ENCODE results near the gene PLOD1.
"Not testable (repeated sequence)": the region's sequence is repeated elsewhere in the genome, so short reads cannot be mapped to it uniquely, and the experiment has no call there.

PLOD1 gene
- total RNA-seq, result 1.9 to 7.1 reads per million in 2 donors

GRCh38 chr1:11934302-11935056 lies at the start of gene PLOD1:
Gene PLOD1 (plus strand): TSS chr1:11934717. CDS start chr1:11934780, 63 bp downstream.
- peak; percentile 64 to 90 (median 79) for DNase-seq

GRCh38 chr1:11885916-11886315 lies 48.6 kb upstream of the PLOD1 start:
- DNase-seq, result no peak

GRCh38 chr1:11886986-11887665 lies 47.4 kb upstream of the PLOD1 start:
- DNase-seq, result no peak

- no peak for DNase-seq
Measured at GRCh38 chr1:11887666-11888007, 46.9 kb upstream of the PLOD1 start.

GRCh38 chr1:11888206-11888876 lies 46.2 kb upstream of the PLOD1 start:
- no peak for DNase-seq

GRCh38 chr1:11888877-11889208 lies 45.7 kb upstream of the PLOD1 start:
- DNase-seq, result no peak

- DNase-seq, result no peak
Measured at GRCh38 chr1:11891433-11892186, 42.9 kb upstream of the PLOD1 start.

GRCh38 chr1:11893907-11894251 lies 40.6 kb upstream of the PLOD1 start:
- peak; percentile 44 to 64 (median 56) for DNase-seq

GRCh38 chr1:11894501-11894900 lies 40.0 kb upstream of the PLOD1 start:
- not testable (repeated sequence) for DNase-seq

- DNase-seq, result no peak
Measured at GRCh38 chr1:11898086-11898785, 36.3 kb upstream of the PLOD1 start.

GRCh38 chr1:11898831-11899467 lies 35.6 kb upstream of the PLOD1 start:
- DNase-seq, result no peak

- not testable (repeated sequence) for DNase-seq
Measured at GRCh38 chr1:11901446-11901845, 33.1 kb upstream of the PLOD1 start.

GRCh38 chr1:11903210-11903609 lies 31.3 kb upstream of the PLOD1 start:
- no peak for DNase-seq

- DNase-seq, result not testable (repeated sequence)
Measured at GRCh38 chr1:11904156-11904555, 30.4 kb upstream of the PLOD1 start.

- no peak for DNase-seq
Measured at GRCh38 chr1:11904978-11905377, 29.5 kb upstream of the PLOD1 start.

- DNase-seq, result no peak
Measured at GRCh38 chr1:11906870-11907269, 27.6 kb upstream of the PLOD1 start.

GRCh38 chr1:11907275-11908094 lies 27.0 kb upstream of the PLOD1 start:
- DNase-seq, result peak; percentile 66 to 95 (median 84)

GRCh38 chr1:11908095-11908675 lies 26.3 kb upstream of the PLOD1 start:
- DNase-seq, result peak; percentile 19 to 95 (median 62)

GRCh38 chr1:11910914-11911228 lies 23.6 kb upstream of the PLOD1 start:
- not testable (repeated sequence) for DNase-seq

- no peak for DNase-seq
Measured at GRCh38 chr1:11912000-11912399, 22.5 kb upstream of the PLOD1 start.

All from T-helper 2 cell (primary cell).